Naive thymus-derived CD4-positive, alpha-beta T cell (primary cell): ENCODE measurements around the gene HSFX4. TPM values are rescaled to one million over a fixed set of nuclear protein-coding genes. Genes with fewer than 3 reads are reported as not detected.
"Not testable (repeated sequence)": the region's sequence is repeated elsewhere in the genome, so short reads cannot be mapped to it uniquely, and the experiment has no call there.

Source experiments
- ATAC-seq: fragments of 150-1000 bp; cut with Tn5 transposase; 2 replicates; pipeline ENCODE4 v1.10.0; 2021; ENCODE audit warnings: mild to moderate bottlenecking, moderate library complexity
- CTCF ChIA-PET: fragments of 350-600 bp; sonication (Branson Sonifier 250); formaldehyde crosslinking; loops from one replicate; lab custom pipeline; 2021; ENCODE audit warnings: antibody characterized with exemption; lab: Charles Lee
- POLR2A ChIA-PET: fragments of 350-600 bp; sonication (Branson Sonifier 250); formaldehyde crosslinking; loops from one replicate; lab custom pipeline; 2021; ENCODE audit warnings: antibody characterized with exemption, inconsistent platforms; lab: Charles Lee
- DNase-seq, 9 donors: peaks; one replicate each; pipeline versions ENCODE4 v3.0.0 to v3.0.0-alpha.2; 2020 to 2022; ENCODE audit warnings: mixed read lengths in 1 of 9
- H3K27ac ChIP-seq: one replicate; pipeline ENCODE4 v1.7.0; 2013; ENCODE audit warnings: mild to moderate bottlenecking, low read depth, low read length, moderate library complexity
- H3K27me3 ChIP-seq, 2 donors: one replicate each; pipeline ENCODE4 v1.7.0; 2013; ENCODE audit warnings: low read length in 2 of 2, mild to moderate bottlenecking in 2 of 2, moderate library complexity in 2 of 2; ENCODE audit not compliant: control insufficient read depth in 2 of 2, insufficient read depth in 2 of 2
- H3K36me3 ChIP-seq, 3 experiments: 1 replicate in 2 of 3; 2 replicates in 1 of 3; pipeline ENCODE4 v1.7.0; 2013; ENCODE audit warnings: low read length in 3 of 3, mild to moderate bottlenecking in 3 of 3, moderate library complexity in 1 of 3; ENCODE audit not compliant: insufficient read depth in 3 of 3, control insufficient read depth in 2 of 3
- H3K4me1 ChIP-seq, 2 donors: one replicate each; pipeline ENCODE4 v1.7.0; 2013; ENCODE audit warnings: low read length in 2 of 2, mild to moderate bottlenecking in 2 of 2, moderate library complexity in 1 of 2; ENCODE audit not compliant: control insufficient read depth in 2 of 2, insufficient read depth in 2 of 2
- H3K4me3 ChIP-seq: 2 replicates; pipeline ENCODE4 v1.7.0; 2013; ENCODE audit warnings: mild to moderate bottlenecking, low read length
- H3K9me3 ChIP-seq, 3 experiments: 1 replicate in 2 of 3; 2 replicates in 1 of 3; pipeline ENCODE4 v1.7.0; 2013; ENCODE audit warnings: low read length in 3 of 3; ENCODE audit not compliant: control insufficient read depth in 2 of 3
- H3K27ac Mint-ChIP-seq, 9 donors: one replicate each; pipeline ENCODE4 v1.8.0; 2020 to 2022; ENCODE audit warnings: mixed read lengths in 9 of 9, mild to moderate bottlenecking in 8 of 9, moderate library complexity in 5 of 9, inconsistent platforms in 2 of 9
- H3K27me3 Mint-ChIP-seq, 5 donors: one replicate each; pipeline ENCODE4 v1.8.0; 2021 to 2022; ENCODE audit warnings: mixed read lengths in 5 of 5, mild to moderate bottlenecking in 1 of 5
- H3K36me3 Mint-ChIP-seq, 5 donors: one replicate each; pipeline ENCODE4 v1.8.0; 2020 to 2022; ENCODE audit warnings: mixed read lengths in 5 of 5, mild to moderate bottlenecking in 3 of 5, inconsistent platforms in 1 of 5
- H3K4me1 Mint-ChIP-seq, 7 donors: one replicate each; pipeline ENCODE4 v1.8.0; 2020 to 2022; ENCODE audit warnings: mixed read lengths in 7 of 7, mild to moderate bottlenecking in 3 of 7, inconsistent platforms in 1 of 7
- H3K4me3 Mint-ChIP-seq, 10 donors: one replicate each; pipeline ENCODE4 v1.8.0; 2020 to 2022; ENCODE audit warnings: mild to moderate bottlenecking in 10 of 10, mixed read lengths in 10 of 10, moderate library complexity in 6 of 10, inconsistent platforms in 2 of 10
- H3K9me3 Mint-ChIP-seq, 11 donors: one replicate each; pipeline ENCODE4 v1.8.0; 2020 to 2022; ENCODE audit warnings: mixed read lengths in 11 of 11, mild to moderate bottlenecking in 4 of 11, inconsistent platforms in 1 of 11, moderate library complexity in 1 of 11
- intact Hi-C, 2 donors: fragments of 100-400 bp; cut with micrococcal nuclease; formaldehyde crosslinking; loops; one replicate each; pipeline ENCODE4 v1.15.1; 2023
- polyA plus RNA-seq, 2 donors: library from polyadenylated mRNA; unstranded; fragments of 300-500 nt; fragmentation: Illumina TruSeq; gene quantifications; one replicate each; pipeline ENCODE4 v1.2.3, GENCODE V29; 2021
- total RNA-seq, 6 experiments: library from RNA in 5 of 6; stranded (reverse) in 5 of 6; gene quantifications; 1 replicate in 5 of 6; 2 replicates in 1 of 6; pipeline ENCODE4 v1.2.3 and lab custom pipeline; 2021 to 2026

HSFX4 gene
- total and polyA plus RNA-seq, 7 experiments from 2014 or later = not detected

DNA sequence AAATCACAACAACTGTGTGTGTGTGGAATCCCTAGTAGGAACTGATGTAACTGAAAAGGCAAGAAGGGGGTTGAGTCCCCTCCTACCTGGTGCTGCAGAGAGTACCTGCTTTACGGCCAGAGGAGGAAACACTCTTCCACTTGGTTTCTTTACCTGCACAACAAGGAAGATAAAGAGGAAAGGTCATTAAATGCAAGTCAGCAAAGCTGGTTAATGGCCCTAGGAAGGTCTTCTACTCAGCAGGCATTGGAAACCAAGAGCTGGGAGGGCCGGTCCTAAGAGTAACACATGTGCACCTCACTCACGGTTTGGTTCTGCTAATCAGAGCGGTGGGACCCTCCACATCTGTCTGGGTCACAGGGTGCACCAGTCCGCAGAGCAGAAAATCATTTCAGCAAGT lies 8.0 kb downstream of the HSFX4 start:
- intact Hi-C loops = loop anchor here in 1 of 2 donors (10.0 kb wide), 5 partner anchors 303 to 757 kb away; partner anchors contain the start of genes IDS, MAMLD1, MTM1 and MTMR1
- H3K4me3 ChIP-seq = peak overlapping the region; percentile 57

DNA sequence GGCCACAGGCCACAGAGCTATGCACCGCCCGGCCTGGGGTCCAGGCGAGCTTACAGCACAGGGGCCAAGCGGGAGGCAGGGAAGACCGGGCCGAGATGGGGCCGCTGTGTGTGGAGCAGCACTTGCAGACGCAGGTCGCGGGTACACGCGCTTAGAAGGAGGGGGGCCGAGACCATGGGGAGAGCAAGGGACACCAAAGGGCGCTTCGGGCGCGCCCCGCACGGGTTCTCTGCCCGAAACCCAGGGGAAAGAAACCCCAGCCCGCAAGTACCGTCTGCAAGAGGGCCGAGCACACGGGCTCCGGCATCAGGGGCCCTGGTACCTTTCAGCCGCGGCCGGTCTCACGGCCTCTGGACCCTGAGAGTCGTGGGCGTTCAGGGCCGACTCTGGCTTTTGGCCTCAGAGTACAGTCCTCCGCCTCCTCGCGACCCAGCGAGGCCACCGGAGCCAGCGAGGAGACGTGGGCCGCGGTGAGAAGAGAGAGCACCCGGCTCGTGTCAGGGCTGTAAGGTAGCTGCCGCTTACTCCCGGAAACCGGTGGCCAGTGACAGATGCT lies 8.6 kb downstream of the HSFX4 start:
- peaks cover 0 to 6% (median 0%) of the 10 kb centered on the region in 5 donors for H3K36me3 Mint-ChIP-seq
- DNase-seq (peak in 1 of 9 donors; percentile 25), ATAC-seq (no peak)
- peak overlapping the region; percentile 92 to 99 (median 99) for H3K27ac Mint-ChIP-seq
- Histone ChIP-seq H3K4me1 (peaks cover 5% of the 10 kb centered on the region in 2 donors), H3K36me3 (peaks cover 0 to 10% (median 0%) of the 10 kb centered on the region in 3 experiments), H3K4me3 (peak overlapping the region; percentile 57), H3K9me3 (no peaks in the 10 kb centered on the region), H3K27ac (peak overlapping the region; percentile 90), H3K27me3 (no peaks in the 10 kb centered on the region)
- H3K27me3 Mint-ChIP-seq = no peaks in the 10 kb centered on the region
- ChIA-PET CTCF (interaction anchor here (1.2 to 1.9 kb wide), 2 partner anchors 10 to 756 kb away, joined by 3 to 5 read pairs; partner anchors contain the start of gene MTMR1), POLR2A (interaction anchor here (1.1 to 3.4 kb wide), 6 partner anchors 28 to 754 kb away, joined by 3 to 35 read pairs (median 4); partner anchors contain the start of genes EOLA1, IDS and MAMLD1)
- intact Hi-C loops = loop anchor here in 1 of 2 donors (10.0 kb wide), 5 partner anchors 303 to 757 kb away; partner anchors contain the start of genes IDS, MAMLD1, MTM1 and MTMR1
- H3K4me1 Mint-ChIP-seq = peaks cover 0 to 7% (median 0%) of the 10 kb centered on the region in 7 donors
- peaks cover 0 to 1% (median 0%) of the 10 kb centered on the region in 11 donors for H3K9me3 Mint-ChIP-seq
- H3K4me3 Mint-ChIP-seq = peak overlapping the region; percentile 81 to 98 (median 92)

More for the DNA sequence above, 8.0 kb downstream of the HSFX4 start:
- ATAC-seq, DNase-seq, H3K27me3 Mint-ChIP-seq, H3K4me1 Mint-ChIP-seq, H3K4me1 ChIP-seq, H3K9me3 Mint-ChIP-seq, H3K27me3 ChIP-seq, H3K9me3 ChIP-seq, CTCF ChIA-PET, H3K36me3 Mint-ChIP-seq: not testable (repeated sequence)
- Mint-ChIP-seq H3K4me3 (peak overlapping the region; percentile 81 to 98 (median 92)), H3K27ac (peak overlapping the region in 6 of 9 donors; percentile 76 to 99 (median 99))
- peak overlapping the region; percentile 90 for H3K27ac ChIP-seq
- POLR2A ChIA-PET = interaction anchor here (1.5 to 3.4 kb wide), 2 partner anchors 28 to 397 kb away, joined by 3 to 35 read pairs; partner anchors contain the start of gene EOLA1
- peaks cover 0 to 10% (median 0%) of the 10 kb centered on the region in 3 experiments for H3K36me3 ChIP-seq

DNA sequence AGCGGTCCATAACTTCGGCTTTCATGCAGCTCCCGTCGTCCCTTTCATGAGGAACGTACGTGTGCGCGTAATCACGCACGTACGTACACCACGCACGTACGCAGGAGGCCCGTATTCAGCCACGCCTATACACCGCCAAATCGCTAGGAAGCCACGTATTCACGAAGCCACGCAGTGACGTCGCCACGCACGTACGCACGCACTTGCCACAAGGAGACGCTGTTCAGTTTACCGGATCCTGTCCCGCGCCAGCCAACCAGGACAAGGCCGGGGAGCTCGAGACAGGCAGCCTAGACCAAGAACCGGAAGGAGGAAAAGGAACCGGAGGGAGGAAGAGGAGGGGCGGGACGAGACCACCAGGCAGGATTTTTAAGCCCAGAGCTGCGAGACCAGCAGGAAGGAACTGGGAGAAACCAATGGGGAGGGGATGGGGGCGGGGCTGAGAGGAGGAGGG lies 9.1 kb downstream of the HSFX4 start, which contains the start of gene EOLA2:
TSS of gene EOLA2 (minus strand) at position 65 of the 454 bp plus-strand sequence. CDS start 4,617 bp downstream, outside the sequence.
- CTCF ChIA-PET = interaction anchor here (1.2 to 2.3 kb wide), 3 partner anchors 10 to 755 kb away, joined by 3 to 15 read pairs (median 5); partner anchors contain the start of genes EOLA1 and MTMR1

DNA sequence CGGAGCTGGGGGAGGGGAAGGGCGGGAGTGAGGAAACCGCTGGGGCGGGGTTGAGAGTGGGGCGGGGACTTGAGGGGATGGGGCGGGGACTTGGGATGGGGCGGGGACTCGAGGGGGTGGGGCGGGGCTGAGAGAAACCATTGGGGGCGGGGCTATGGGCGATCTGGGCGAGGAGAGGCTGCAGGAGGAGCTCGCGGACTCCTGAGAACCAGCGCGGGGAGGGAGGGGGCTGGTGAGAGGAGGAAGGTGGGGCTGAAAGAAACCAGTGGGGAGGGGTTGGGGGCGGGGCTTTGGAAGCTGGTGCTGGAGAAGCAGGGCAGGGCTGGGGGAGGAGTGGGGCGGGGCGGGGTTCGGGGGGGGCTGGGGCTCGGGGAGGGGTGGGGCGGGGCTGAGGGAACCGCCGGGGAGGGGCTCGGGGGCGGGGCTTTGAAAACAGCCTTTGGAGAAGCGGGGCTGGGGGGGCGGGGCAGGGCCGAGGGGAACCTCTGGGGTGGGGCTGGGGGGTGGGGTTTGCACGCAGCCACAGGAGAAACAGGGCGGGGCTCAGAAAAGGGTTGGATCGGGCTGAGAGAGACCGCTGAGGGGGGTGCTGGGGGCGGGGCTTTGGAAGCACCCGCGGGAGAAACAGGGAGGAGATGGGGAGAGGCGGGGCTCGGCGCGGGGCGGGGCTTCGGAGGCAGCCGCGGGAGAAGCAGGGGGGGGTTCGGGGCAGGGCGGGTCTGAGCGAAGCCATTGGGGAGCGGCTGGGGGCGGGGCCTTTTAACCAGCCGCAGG lies 9.7 kb downstream of the HSFX4 start:
- Histone ChIP-seq H3K9me3 (no peaks in the 10 kb centered on the region), H3K27me3 (no peaks in the 10 kb centered on the region), H3K27ac (peak overlapping the region; percentile 90), H3K4me1 (peaks cover 5% of the 10 kb centered on the region in 2 donors), H3K36me3 (peaks cover 0 to 11% (median 3%) of the 10 kb centered on the region in 3 experiments), H3K4me3 (peak overlapping the region; percentile 57)
- Mint-ChIP-seq H3K9me3 (peaks cover 0 to 1% (median 0%) of the 10 kb centered on the region in 11 donors), H3K27ac (peak overlapping the region; percentile 16 to 99 (median 97)), H3K36me3 (peaks cover 0 to 5% (median 0%) of the 10 kb centered on the region in 5 donors), H3K4me1 (peaks cover 0 to 8% (median 0%) of the 10 kb centered on the region in 7 donors), H3K4me3 (peak overlapping the region; percentile 27 to 98 (median 92)), H3K27me3 (no peaks in the 10 kb centered on the region)
- intact Hi-C loops = loop anchor here in 1 of 2 donors (10.0 kb wide), 5 partner anchors 304 to 756 kb away; partner anchors contain the start of genes IDS, MAMLD1, MTM1 and MTMR1
- peak; percentile 75 to 92 (median 87) for DNase-seq
- CTCF ChIA-PET = interaction anchor here (1.2 to 2.3 kb wide), 3 partner anchors 9 to 755 kb away, joined by 3 to 15 read pairs (median 5); partner anchors contain the start of genes EOLA1 and MTMR1
- POLR2A ChIA-PET = interaction anchor here (0.5 to 3.4 kb wide), 10 partner anchors 23 to 778 kb away, joined by 3 to 35 read pairs (median 4); partner anchors contain the start of genes EOLA1, IDS, MAMLD1 and MTM1
- ATAC-seq = peak; percentile 51

More for the DNA sequence above, 9.1 kb downstream of the HSFX4 start, which contains the start of gene EOLA2:
- Mint-ChIP-seq H3K4me1 (peaks cover 0 to 7% (median 0%) of the 10 kb centered on the region in 7 donors), H3K27ac (peak within 1 kb of the TSS; percentile 92 to 99 (median 99)), H3K36me3 (peaks cover 0 to 6% (median 0%) of the 10 kb centered on the region in 5 donors), H3K27me3 (no peaks in the 10 kb centered on the region), H3K4me3 (peak within 1 kb of the TSS; percentile 81 to 98 (median 92)), H3K9me3 (peaks cover 0 to 1% (median 0%) of the 10 kb centered on the region in 11 donors)
- Histone ChIP-seq H3K27ac (peak within 1 kb of the TSS; percentile 90), H3K4me3 (peak within 1 kb of the TSS; percentile 57), H3K9me3 (no peaks in the 10 kb centered on the region), H3K27me3 (no peaks in the 10 kb centered on the region), H3K4me1 (peaks cover 5% of the 10 kb centered on the region in 2 donors), H3K36me3 (peaks cover 0 to 10% (median 0%) of the 10 kb centered on the region in 3 experiments)
- DNase-seq (peak; percentile 67 to 96 (median 92)), ATAC-seq (peak; percentile 67)
- intact Hi-C loops = loop anchor here in 1 of 2 donors (10.0 kb wide), 5 partner anchors 304 to 756 kb away; partner anchors contain the start of genes IDS, MAMLD1, MTM1 and MTMR1
- POLR2A ChIA-PET = interaction anchor here (0.7 to 3.4 kb wide), 7 partner anchors 26 to 754 kb away, joined by 3 to 35 read pairs (median 3); partner anchors contain the start of genes EOLA1, IDS and MAMLD1

DNA sequence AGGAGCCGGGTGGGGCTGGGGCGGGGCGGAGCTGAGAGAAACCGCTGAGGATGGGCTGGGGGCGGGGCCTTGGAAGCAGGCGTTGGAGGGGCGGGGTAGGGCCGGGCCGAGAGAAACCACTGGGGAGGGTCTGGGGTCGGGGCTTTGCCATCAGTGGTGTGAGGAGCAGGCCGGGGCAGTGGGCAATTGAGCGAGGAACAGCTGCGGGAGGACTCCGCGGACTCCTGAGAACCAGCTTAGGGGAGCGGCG lies 10.2 kb downstream of the HSFX4 start:
- ATAC-seq (no peak), DNase-seq (peak in 1 of 9 donors; percentile 79)

More for the DNA sequence above, 10.2 kb downstream of the HSFX4 start:
- Histone ChIP-seq H3K4me1 (peaks cover 5% of the 10 kb centered on the region in 2 donors), H3K9me3 (no peaks in the 10 kb centered on the region), H3K4me3 (peak overlapping the region; percentile 63), H3K36me3 (peaks cover 0 to 11% (median 3%) of the 10 kb centered on the region in 3 experiments), H3K27me3 (no peaks in the 10 kb centered on the region), H3K27ac (peak overlapping the region; percentile 84)
- ChIA-PET POLR2A (interaction anchor here (0.5 to 3.4 kb wide), 8 partner anchors 24 to 777 kb away, joined by 3 to 35 read pairs (median 6); partner anchors contain the start of genes EOLA1, IDS, MTM1 and MTMR1), CTCF (interaction anchor here (1.9 to 2.3 kb wide), 2 partner anchors 400 to 754 kb away, joined by 5 to 15 read pairs; partner anchors contain the start of genes EOLA1 and MTMR1)
- peak overlapping the region; percentile 82 to 96 (median 90) for H3K4me3 Mint-ChIP-seq
- peaks cover 0 to 3% (median 0%) of the 10 kb centered on the region in 5 donors for H3K36me3 Mint-ChIP-seq
- peaks cover 0 to 1% (median 0%) of the 10 kb centered on the region in 11 donors for H3K9me3 Mint-ChIP-seq
- intact Hi-C loops = loop anchor here in 1 of 2 donors (10.0 kb wide), 5 partner anchors 305 to 755 kb away; partner anchors contain the start of genes IDS, MAMLD1, MTM1 and MTMR1
- peak overlapping the region; percentile 87 to 98 (median 92) for H3K27ac Mint-ChIP-seq
- peaks cover 0 to 12% (median 0%) of the 10 kb centered on the region in 7 donors for H3K4me1 Mint-ChIP-seq
- H3K27me3 Mint-ChIP-seq = no peaks in the 10 kb centered on the region
